ENCODE measurements around the gene STK38. TPM values are rescaled to one million over a fixed set of nuclear protein-coding genes. Genes with fewer than 3 reads are reported as not detected.
"Not testable (repeated sequence)": the region's sequence is repeated elsewhere in the genome, so short reads cannot be mapped to it uniquely, and the experiment has no call there.

The STK38 gene
- total RNA-seq, 1 donor from 2014 or later = 26.8 TPM

GRCh38 chr6:36593569-36594028 lies 46.3 kb upstream of the STK38 start:
- Mint-ChIP-seq H3K27me3 (ENCODE audit: low read depth) (peaks cover 28% of the 10 kb centered on the region), H3K4me1 (peaks cover 38% of the 10 kb centered on the region), H3K9me3 (no peaks in the 10 kb centered on the region), H3K27ac (ENCODE audit: unreplicated experiment) (peak overlapping the region; percentile 100), H3K36me3 (ENCODE audit: low read depth) (peaks cover 33% of the 10 kb centered on the region), H3K4me3 (peak overlapping the region; percentile 97)
- no peak for TF ChIP-seq CTCF (conservative IDR thresholded peaks at IDR 0.05)
- DNase-seq (ENCODE audit: low read depth, low spot score) = no peak

GRCh38 chr6:36592221-36592655 lies 45.0 kb upstream of the STK38 start:
- no peak overlapping the region for H3K27ac Mint-ChIP-seq (ENCODE audit: unreplicated experiment)
- H3K27me3 Mint-ChIP-seq (ENCODE audit: low read depth) = peaks cover 26% of the 10 kb centered on the region
- H3K4me3 Mint-ChIP-seq = peak overlapping the region; percentile 81
- no peak for TF ChIP-seq CTCF (conservative IDR thresholded peaks at IDR 0.05)
- no peak for DNase-seq (ENCODE audit: low read depth, low spot score)
- peaks cover 26% of the 10 kb centered on the region for H3K4me1 Mint-ChIP-seq
- peaks cover 24% of the 10 kb centered on the region for H3K36me3 Mint-ChIP-seq (ENCODE audit: low read depth)
- H3K9me3 Mint-ChIP-seq = no peaks in the 10 kb centered on the region

GRCh38 chr6:36590237-36590636 lies 43.0 kb upstream of the STK38 start:
- Mint-ChIP-seq H3K27ac (ENCODE audit: unreplicated experiment) (no peak overlapping the region), H3K27me3 (ENCODE audit: low read depth) (peaks cover 12% of the 10 kb centered on the region), H3K4me3 (no peak overlapping the region), H3K9me3 (no peaks in the 10 kb centered on the region), H3K36me3 (ENCODE audit: low read depth) (peaks cover 8% of the 10 kb centered on the region), H3K4me1 (peaks cover 16% of the 10 kb centered on the region)
- TF ChIP-seq CTCF (conservative IDR thresholded peaks at IDR 0.05) = no peak
- DNase-seq (ENCODE audit: low read depth, low spot score) = no peak

GRCh38 chr6:36589025-36589400 lies 41.7 kb upstream of the STK38 start:
- not testable (repeated sequence) for H3K9me3 Mint-ChIP-seq; DNase-seq (ENCODE audit: low read depth, low spot score); H3K4me3 Mint-ChIP-seq; H3K36me3 Mint-ChIP-seq (ENCODE audit: low read depth); H3K27ac Mint-ChIP-seq (ENCODE audit: unreplicated experiment); H3K27me3 Mint-ChIP-seq (ENCODE audit: low read depth)
- peaks cover 12% of the 10 kb centered on the region for H3K4me1 Mint-ChIP-seq

DNA sequence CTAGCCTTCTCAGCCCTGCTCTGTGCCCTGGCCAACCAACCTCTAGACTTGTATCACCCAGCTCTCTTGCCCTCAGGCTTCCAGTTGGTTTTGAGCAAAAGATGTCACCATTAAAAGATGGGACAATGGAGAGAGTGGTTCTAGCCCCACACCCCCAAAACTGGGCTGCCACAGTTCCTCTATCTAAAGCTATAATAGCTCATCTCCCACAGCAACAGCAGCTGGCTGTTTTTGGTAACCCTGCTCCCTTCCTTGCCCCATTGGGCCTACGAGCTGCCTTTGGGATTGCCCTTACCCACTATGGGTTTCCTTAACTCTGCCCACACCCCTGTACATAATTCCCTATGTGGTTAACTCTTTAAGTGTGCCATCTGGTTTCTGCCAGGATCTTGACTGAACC lies 39.3 kb upstream of the STK38 start:
- peak overlapping the region; percentile 35 for H3K4me3 Mint-ChIP-seq

GRCh38 chr6:36581716-36582115 lies 34.4 kb upstream of the STK38 start:
- Mint-ChIP-seq H3K27me3 (ENCODE audit: low read depth) (no peaks in the 10 kb centered on the region), H3K27ac (ENCODE audit: unreplicated experiment) (no peak overlapping the region), H3K9me3 (no peaks in the 10 kb centered on the region), H3K36me3 (ENCODE audit: low read depth) (no peaks in the 10 kb centered on the region), H3K4me3 (no peak overlapping the region), H3K4me1 (peaks cover 20% of the 10 kb centered on the region)
- DNase-seq (ENCODE audit: low read depth, low spot score) = no peak
- no peak for TF ChIP-seq CTCF (conservative IDR thresholded peaks at IDR 0.05)

More for the DNA sequence above, 39.3 kb upstream of the STK38 start:
- no peak for TF ChIP-seq CTCF (conservative IDR thresholded peaks at IDR 0.05)
- H3K4me1 Mint-ChIP-seq = no peaks in the 10 kb centered on the region
- H3K36me3 Mint-ChIP-seq (ENCODE audit: low read depth) = no peaks in the 10 kb centered on the region
- no peaks in the 10 kb centered on the region for H3K27me3 Mint-ChIP-seq (ENCODE audit: low read depth)
- H3K27ac Mint-ChIP-seq (ENCODE audit: unreplicated experiment) = peak overlapping the region; percentile 83
- no peak for DNase-seq (ENCODE audit: low read depth, low spot score)
- H3K9me3 Mint-ChIP-seq = no peaks in the 10 kb centered on the region
